GM19035 (cell line): ENCODE results near the gene SLC38A10.
"Not testable (repeated sequence)": the region's sequence is repeated elsewhere in the genome, so short reads cannot be mapped to it uniquely, and the experiment has no call there.

Experiments used
- ATAC-seq: cut with Tn5 transposase; IDR thresholded peaks from one replicate; pipeline ENCODE4 v1.9.1; 2021; ENCODE audit not compliant: unreplicated experiment

SLC38A10 gene

GRCh38 chr17:81312624-81313325 is 17.7 kb upstream of the SLC38A10 start:
- ATAC-seq: no peak

GRCh38 chr17:81311946-81312345 is 16.8 kb upstream of the SLC38A10 start:
- ATAC-seq: no peak

GRCh38 chr17:81310949-81311550 is 15.9 kb upstream of the SLC38A10 start:
- ATAC-seq: no peak

- ATAC-seq: no peak
Observed at GRCh38 chr17:81309859-81310839, 15.0 kb upstream of the SLC38A10 start.

- ATAC-seq: no peak
Observed at GRCh38 chr17:81309140-81309858, 14.2 kb upstream of the SLC38A10 start.

GRCh38 chr17:81308784-81309139 is 13.7 kb upstream of the SLC38A10 start:
- not testable (repeated sequence) for ATAC-seq

GRCh38 chr17:81307636-81308560 is 12.8 kb upstream of the SLC38A10 start:
- ATAC-seq: no peak

GRCh38 chr17:81306898-81307510 is 11.9 kb upstream of the SLC38A10 start:
- ATAC-seq: no peak

- ATAC-seq: no peak
Observed at GRCh38 chr17:81306491-81306890, 11.4 kb upstream of the SLC38A10 start.

- no peak for ATAC-seq
Observed at GRCh38 chr17:81305051-81305630, 10.0 kb upstream of the SLC38A10 start.

GRCh38 chr17:81304196-81305015 is 9.3 kb upstream of the SLC38A10 start:
- no peak for ATAC-seq

GRCh38 chr17:81303385-81303784 is 8.3 kb upstream of the SLC38A10 start:
- no peak for ATAC-seq

GRCh38 chr17:81302861-81303333 is 7.8 kb upstream of the SLC38A10 start:
- ATAC-seq: no peak

- ATAC-seq: no peak
Observed at GRCh38 chr17:81302324-81302723, 7.2 kb upstream of the SLC38A10 start.

- ATAC-seq: no peak
Observed at GRCh38 chr17:81301195-81302144, 6.4 kb upstream of the SLC38A10 start.

GRCh38 chr17:81300586-81301155 is 5.6 kb upstream of the SLC38A10 start:
- no peak for ATAC-seq
